ENCODE data around the gene EVA1B. TPM values are rescaled to one million over a fixed set of nuclear protein-coding genes. Genes with fewer than 3 reads are reported as not detected.

EVA1B gene
- 10 to 100 TPM; 25.5 to 28.7 TPM for total RNA-seq

- peak; percentile 72 for DNase-seq
- H3K9me3 Mint-ChIP-seq, result no peaks in the 10 kb centered on the region
- H3K36me3 Mint-ChIP-seq (ENCODE audit: low read depth), result peaks cover 3% of the 10 kb centered on the region
- H3K27ac Mint-ChIP-seq, result peak within 1 kb of the TSS; percentile 64
- ChIA-PET POLR2A (interaction anchor here (0.6 to 4.6 kb wide), 12 partner anchors 8 to 175 kb away, joined by 3 to 32 read pairs (median 4); partner anchors contain the start of genes SH3D21, STK40, THRAP3 and TRAPPC3), CTCF (interaction anchor here (0.6 to 2.8 kb wide), 10 partner anchors 14 to 174 kb away, joined by 3 to 9 read pairs (median 4); partner anchors contain the start of genes SH3D21, THRAP3 and TRAPPC3)
- peak within 1 kb of the TSS; percentile 75 for H3K4me3 Mint-ChIP-seq
- peaks cover 7% of the 10 kb centered on the region for H3K27me3 Mint-ChIP-seq
- peaks cover 52% of the 10 kb centered on the region for H3K4me1 Mint-ChIP-seq
These were observed at the start of gene EVA1B for GRCh38 chr1:36323636-36324352. Gene EVA1B, minus strand, starts transcription at chr1:36323645. Its CDS starts 608 bp downstream, at chr1:36323037.

- Mint-ChIP-seq H3K4me3 (no peak overlapping the region), H3K4me1 (peaks cover 70% of the 10 kb centered on the region), H3K36me3 (ENCODE audit: low read depth) (peaks cover 24% of the 10 kb centered on the region), H3K27ac (peak overlapping the region; percentile 99), H3K9me3 (no peaks in the 10 kb centered on the region), H3K27me3 (no peaks in the 10 kb centered on the region)
- DNase-seq, result no peak
- POLR2A ChIA-PET, result no interaction called here
- CTCF ChIA-PET, result interaction anchor here (0.6 to 1.1 kb wide), 2 partner anchors 10 to 11 kb away, joined by 3 to 6 read pairs; no protein-coding TSS in a partner anchor
These were observed 49.2 kb upstream of the EVA1B start for GRCh38 chr1:36372617-36373016.

- Mint-ChIP-seq H3K27ac (peak overlapping the region; percentile 56), H3K27me3 (no peaks in the 10 kb centered on the region), H3K36me3 (ENCODE audit: low read depth) (peaks cover 33% of the 10 kb centered on the region), H3K9me3 (no peaks in the 10 kb centered on the region), H3K4me1 (peaks cover 72% of the 10 kb centered on the region), H3K4me3 (no peak overlapping the region)
- DNase-seq, result peak; percentile 86
- ChIA-PET CTCF (interaction anchor here (0.6 to 4.7 kb wide), 22 partner anchors 9 to 219 kb away, joined by 3 to 66 read pairs (median 4); partner anchors contain the start of genes LSM10, STK40, THRAP3 and TRAPPC3), POLR2A (interaction anchor here (1.0 to 5.8 kb wide), 8 partner anchors 10 to 84 kb away, joined by 3 to 57 read pairs (median 6); partner anchors contain the start of genes EVA1B, LSM10 and STK40)
These were observed 45.8 kb upstream of the EVA1B start for GRCh38 chr1:36369061-36369861.

DNA sequence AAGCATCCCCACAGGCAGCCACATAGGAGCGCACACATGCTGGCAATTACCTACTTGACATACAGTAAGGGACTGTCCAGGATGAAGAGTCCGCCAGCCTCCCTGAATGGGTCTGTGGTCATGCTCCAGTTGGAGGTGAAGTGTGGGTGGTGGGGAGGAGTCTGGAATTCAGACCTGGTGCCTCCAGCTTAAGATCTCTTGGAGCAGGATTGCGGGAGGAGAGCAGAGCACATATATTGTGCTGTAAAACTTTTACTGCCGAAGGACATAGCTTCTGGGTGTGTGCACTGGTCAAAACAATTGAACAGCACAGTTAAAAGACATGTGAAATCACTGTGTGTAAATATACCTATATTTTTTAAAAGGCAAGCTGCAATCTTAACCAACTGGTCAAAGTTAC lies 44.4 kb upstream of the EVA1B start:
- Mint-ChIP-seq H3K4me3 (no peak overlapping the region), H3K9me3 (no peaks in the 10 kb centered on the region), H3K4me1 (peaks cover 57% of the 10 kb centered on the region), H3K36me3 (ENCODE audit: low read depth) (peaks cover 36% of the 10 kb centered on the region), H3K27ac (peak overlapping the region; percentile 83), H3K27me3 (no peaks in the 10 kb centered on the region)
- ChIA-PET POLR2A (interaction anchor here (1.1 to 5.8 kb wide), 7 partner anchors 9 to 144 kb away, joined by 3 to 57 read pairs (median 8); partner anchors contain the start of genes OSCP1, STK40 and THRAP3), CTCF (interaction anchor here (0.8 to 4.7 kb wide), 22 partner anchors 8 to 268 kb away, joined by 3 to 66 read pairs (median 6); partner anchors contain the start of genes SH3D21, STK40, THRAP3 and TRAPPC3)
- no peak for DNase-seq

GRCh38 chr1:36367066-36367465 lies 43.6 kb upstream of the EVA1B start:
- H3K27ac Mint-ChIP-seq, result peak overlapping the region; percentile 83
- peak; percentile 42 for DNase-seq
- peaks cover 37% of the 10 kb centered on the region for H3K36me3 Mint-ChIP-seq (ENCODE audit: low read depth)
- no peaks in the 10 kb centered on the region for H3K27me3 Mint-ChIP-seq
- POLR2A ChIA-PET, result interaction anchor here (0.8 to 5.8 kb wide), 11 partner anchors 10 to 143 kb away, joined by 3 to 57 read pairs (median 5); partner anchors contain the start of genes OSCP1, STK40 and THRAP3
- no peak overlapping the region for H3K4me3 Mint-ChIP-seq
- peaks cover 51% of the 10 kb centered on the region for H3K4me1 Mint-ChIP-seq
- no peaks in the 10 kb centered on the region for H3K9me3 Mint-ChIP-seq
- CTCF ChIA-PET, result interaction anchor here (0.7 to 4.7 kb wide), 21 partner anchors 11 to 267 kb away, joined by 3 to 66 read pairs (median 6); partner anchors contain the start of genes EVA1B, LSM10, SH3D21 and STK40

- Mint-ChIP-seq H3K4me3 (no peak overlapping the region), H3K27me3 (no peaks in the 10 kb centered on the region), H3K4me1 (peaks cover 50% of the 10 kb centered on the region), H3K27ac (peak overlapping the region; percentile 83), H3K9me3 (no peaks in the 10 kb centered on the region), H3K36me3 (ENCODE audit: low read depth) (peaks cover 46% of the 10 kb centered on the region)
- peak; percentile 72 for DNase-seq
- ChIA-PET CTCF (interaction anchor here (0.8 to 4.7 kb wide), 17 partner anchors 12 to 227 kb away, joined by 3 to 66 read pairs (median 6); partner anchors contain the start of genes LSM10, SH3D21 and STK40), POLR2A (interaction anchor here (0.6 to 5.8 kb wide), 9 partner anchors 12 to 142 kb away, joined by 3 to 57 read pairs (median 5); partner anchors contain the start of genes OSCP1, STK40 and THRAP3)
These were observed 42.7 kb upstream of the EVA1B start for GRCh38 chr1:36366091-36366661.

DNA sequence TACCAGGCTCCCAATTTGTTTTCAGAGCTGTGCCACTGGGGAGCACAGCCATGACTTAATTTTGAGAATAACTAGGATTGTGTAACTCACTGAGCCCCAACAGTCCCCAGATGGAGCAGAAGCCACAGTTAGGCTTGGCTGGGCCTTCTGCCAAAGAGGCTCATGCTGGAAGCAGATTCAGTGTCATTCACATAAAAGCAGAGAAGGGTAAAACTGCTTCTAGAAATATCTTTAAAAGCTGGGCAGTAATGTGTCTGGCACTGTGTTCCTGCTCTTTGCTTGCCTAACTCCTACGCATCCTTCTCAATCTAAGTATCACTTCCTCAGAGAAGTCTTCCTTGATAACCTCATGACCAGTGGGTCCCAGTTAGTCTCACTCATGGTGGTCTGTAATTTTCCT lies 41.9 kb upstream of the EVA1B start:
- H3K4me3 Mint-ChIP-seq, result no peak overlapping the region
- H3K27ac Mint-ChIP-seq, result peak overlapping the region; percentile 55
- H3K27me3 Mint-ChIP-seq, result no peaks in the 10 kb centered on the region
- H3K36me3 Mint-ChIP-seq (ENCODE audit: low read depth), result peaks cover 47% of the 10 kb centered on the region
- no peak for DNase-seq
- ChIA-PET POLR2A (interaction anchor here (5.2 to 5.8 kb wide), 2 partner anchors 14 to 20 kb away, joined by 24 to 57 read pairs; partner anchors contain the start of gene STK40), CTCF (interaction anchor here (2.0 to 2.1 kb wide), 2 partner anchors 17 to 65 kb away, joined by 6 to 8 read pairs; no protein-coding TSS in a partner anchor)
- H3K4me1 Mint-ChIP-seq, result peaks cover 53% of the 10 kb centered on the region
- H3K9me3 Mint-ChIP-seq, result no peaks in the 10 kb centered on the region

- Mint-ChIP-seq H3K9me3 (no peaks in the 10 kb centered on the region), H3K4me3 (no peak overlapping the region), H3K36me3 (ENCODE audit: low read depth) (peaks cover 58% of the 10 kb centered on the region), H3K27ac (peak overlapping the region; percentile 81), H3K27me3 (no peaks in the 10 kb centered on the region), H3K4me1 (peaks cover 16% of the 10 kb centered on the region)
- DNase-seq, result peak; percentile 48
- ChIA-PET CTCF (interaction anchor here (1.5 kb wide), 1 partner anchor 9 kb away, joined by 8 read pairs; no protein-coding TSS in a partner anchor), POLR2A (interaction anchor here (1.0 to 1.4 kb wide), 5 partner anchors 9 to 25 kb away, joined by 3 to 5 read pairs (median 4); no protein-coding TSS in a partner anchor)
These were observed 36.6 kb upstream of the EVA1B start for GRCh38 chr1:36359911-36360550.

DNA sequence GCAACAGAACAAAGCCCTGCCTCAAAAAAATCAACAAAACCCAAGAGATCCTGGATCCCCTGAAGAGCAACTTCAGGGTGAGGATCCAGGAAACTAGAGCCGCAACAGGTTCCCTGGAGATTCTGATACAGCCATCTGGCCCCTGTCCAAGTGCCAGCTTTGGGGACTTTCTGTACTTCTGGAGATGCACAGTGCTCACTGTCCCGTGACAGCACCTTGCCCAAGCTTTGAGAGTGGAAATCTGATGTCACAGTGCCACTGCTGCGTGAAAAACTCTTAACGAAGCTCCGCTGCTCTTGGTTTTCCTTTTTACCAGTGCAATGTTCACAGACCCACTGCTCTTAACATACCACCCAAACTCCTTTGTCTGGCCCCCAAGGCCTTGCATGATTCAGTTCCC lies 35.9 kb upstream of the EVA1B start:
- peak overlapping the region; percentile 81 for H3K27ac Mint-ChIP-seq
- H3K36me3 Mint-ChIP-seq (ENCODE audit: low read depth), result peaks cover 64% of the 10 kb centered on the region
- peaks cover 17% of the 10 kb centered on the region for H3K4me1 Mint-ChIP-seq
- no peaks in the 10 kb centered on the region for H3K27me3 Mint-ChIP-seq
- ChIA-PET POLR2A (interaction anchor here (1.0 to 1.4 kb wide), 5 partner anchors 9 to 26 kb away, joined by 3 to 5 read pairs (median 4); no protein-coding TSS in a partner anchor), CTCF (interaction anchor here (1.5 kb wide), 1 partner anchor 9 kb away, joined by 8 read pairs; no protein-coding TSS in a partner anchor)
- no peaks in the 10 kb centered on the region for H3K9me3 Mint-ChIP-seq
- no peak overlapping the region for H3K4me3 Mint-ChIP-seq
- DNase-seq, result no peak

GRCh38 chr1:36358514-36359084 lies 35.2 kb upstream of the EVA1B start:
- peaks cover 19% of the 10 kb centered on the region for H3K4me1 Mint-ChIP-seq
- no peaks in the 10 kb centered on the region for H3K9me3 Mint-ChIP-seq
- no peaks in the 10 kb centered on the region for H3K27me3 Mint-ChIP-seq
- no peak overlapping the region for H3K4me3 Mint-ChIP-seq
- H3K36me3 Mint-ChIP-seq (ENCODE audit: low read depth), result peaks cover 71% of the 10 kb centered on the region
- H3K27ac Mint-ChIP-seq, result peak overlapping the region; percentile 28
- ChIA-PET CTCF (interaction anchor here (1.0 kb wide), 1 partner anchor 16 kb away, joined by 3 read pairs; no protein-coding TSS in a partner anchor), POLR2A (no interaction called here)
- DNase-seq, result no peak

DNA sequence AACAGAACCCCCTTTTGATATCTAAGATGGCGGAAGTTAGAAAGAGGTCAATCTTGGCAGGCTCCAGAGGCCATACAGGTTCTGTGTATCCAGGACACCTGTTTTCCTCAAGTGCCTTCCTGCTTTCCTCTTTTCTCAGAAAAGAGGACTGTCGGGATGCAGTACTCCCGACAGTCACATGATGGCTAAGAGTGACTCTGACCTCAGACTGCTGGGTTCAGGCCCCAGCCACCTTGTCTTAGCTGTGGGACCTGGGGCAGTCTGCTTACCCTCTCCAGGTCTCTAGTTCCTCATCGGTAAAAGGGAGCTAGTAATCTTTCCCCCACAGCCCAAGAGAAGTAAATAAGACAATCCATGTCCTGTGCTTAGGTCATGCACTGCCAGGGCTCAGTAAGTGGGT lies 32.4 kb upstream of the EVA1B start:
- CTCF ChIA-PET, result interaction anchor here (1.8 kb wide), 1 partner anchor 14 kb away, joined by 7 read pairs; no protein-coding TSS in a partner anchor
- POLR2A ChIA-PET, result no interaction called here

More for the DNA sequence above, 32.4 kb upstream of the EVA1B start:
- Mint-ChIP-seq H3K27me3 (no peaks in the 10 kb centered on the region), H3K4me3 (no peak overlapping the region), H3K36me3 (ENCODE audit: low read depth) (peaks cover 63% of the 10 kb centered on the region), H3K9me3 (no peaks in the 10 kb centered on the region), H3K27ac (no peak overlapping the region), H3K4me1 (peaks cover 34% of the 10 kb centered on the region)
- DNase-seq, result no peak

Data from activated CD4-positive, alpha-beta memory T cell treated with anti-CD3 and anti-CD28 coated beads, Interleukin-2, amount 10 ng/mL, durations not matched to agents 7 days and 5 days (primary cell).